HCT116 (cell line): Measurements from ENCODE around the gene FAF2. TPM values are rescaled to one million over a fixed set of nuclear protein-coding genes. Genes with fewer than 3 reads are reported as not detected.

Experiments
- ATAC-seq: fragments of 200-7000 bp; cut with Tn5 transposase; 2 replicates; pipeline ENCODE4 v1.9.1; 2020; ENCODE audit warnings: mild to moderate bottlenecking, moderate library complexity
- BruUV-seq: library from RNA; stranded (reverse); fragments of 400-500 nt; replicated peaks from 2 replicates; lab custom pipeline; 2021; lab: Mats Ljungman, UMichigan
- CTCF ChIA-PET: fragments of 300-600 bp; sonication (Branson Sonifier 250); formaldehyde crosslinking; loops from one replicate; lab custom pipeline; 2021; ENCODE audit warnings: antibody characterized with exemption; lab: Charles Lee
- POLR2A ChIA-PET: fragments of 300-600, 350-600 bp; sonication (Branson Sonifier 250); formaldehyde crosslinking; loops from one replicate; lab custom pipeline; 2021; ENCODE audit warnings: antibody characterized with exemption; lab: Charles Lee
- RAD21 ChIA-PET, 2 experiments: fragments of 300-600 bp; sonication (Branson Sonifier 250); formaldehyde crosslinking; loops; one replicate each; lab custom pipeline; 2023; ENCODE audit warnings: low total read pairs in 2 of 2; ENCODE audit not compliant: uncharacterized antibody in 2 of 2, unreplicated experiment in 2 of 2, low non-redundant PET in 1 of 2; lab: Charles Lee
- DNase-seq: peaks from one replicate; pipeline ENCODE4 v3.0.0-alpha.2; 2010; ENCODE audit warnings: low read depth, low spot score
- H2AFZ ChIP-seq: fragments of 200-600 bp; shearing (Covaris generic), sonication (generic); 2 replicates; pipeline ENCODE4 v1.6.1; 2017; ENCODE audit warnings: low read depth, mixed run types, mixed read lengths, antibody characterized with exemption, low read length; ENCODE audit not compliant: poor library complexity, severe bottlenecking
- H3K27ac ChIP-seq: 2 replicates; pipeline ENCODE4 v1.5.1; 2012; ENCODE audit warnings: low read depth, low read length
- H3K27me3 ChIP-seq: fragments of 200-600 bp; sonication (generic); 2 replicates; pipeline ENCODE4 v1.6.1; 2016; ENCODE audit warnings: mixed run types, low read length, mixed read lengths; ENCODE audit not compliant: insufficient read depth
- H3K36me3 ChIP-seq, 2 experiments: fragments of 200-500 bp in 1 of 2; fragments of 200-600 bp in 1 of 2; sonication (Bioruptor generic) in 1 of 2; sonication (generic) in 1 of 2; 2 replicates each; pipeline versions ENCODE4 v1.5.1 to v1.6.1; 2014 to 2016; ENCODE audit warnings: low read length in 2 of 2, inconsistent platforms in 1 of 2, mixed read lengths in 1 of 2, mixed run types in 1 of 2; ENCODE audit not compliant: insufficient read depth in 2 of 2, control insufficient read depth in 1 of 2
- H3K4me1 ChIP-seq, 2 experiments: fragments of 200-600 bp in 1 of 2; sonication (generic) in 1 of 2; 2 replicates each; pipeline versions ENCODE4 v1.5.1 to v1.6.1; 2012 to 2017; ENCODE audit warnings: low read length in 2 of 2, inconsistent platforms in 1 of 2, mild to moderate bottlenecking in 1 of 2, mixed read lengths in 1 of 2, mixed run types in 1 of 2, moderate library complexity in 1 of 2; ENCODE audit not compliant: insufficient read depth in 2 of 2, control insufficient read depth in 1 of 2
- H3K4me2 ChIP-seq: fragments of 200-600 bp; sonication (generic); 2 replicates; pipeline ENCODE4 v1.6.1; 2017; ENCODE audit warnings: mixed run types, low read length, mixed read lengths
- H3K4me3 ChIP-seq, 2 experiments: fragments of 200-600 bp in 1 of 2; sonication (generic) in 1 of 2; replicated peaks in 1 of 2; 2 replicates each; pipeline ENCODE4 v1.5.1; 2011 to 2016; ENCODE audit warnings: low read length in 2 of 2, control low read depth in 1 of 2, low read depth in 1 of 2, mild to moderate bottlenecking in 1 of 2, mixed read lengths in 1 of 2, mixed run types in 1 of 2
- H3K79me2 ChIP-seq: fragments of 200-600 bp; sonication (generic); 2 replicates; pipeline ENCODE4 v1.6.1; 2017; ENCODE audit warnings: mild to moderate bottlenecking, mixed run types, low read length, moderate library complexity, mixed read lengths; ENCODE audit not compliant: insufficient read depth
- H3K9ac ChIP-seq: fragments of 200-600 bp; sonication (generic); 2 replicates; pipeline ENCODE4 v1.6.1; 2016; ENCODE audit warnings: low read length, mixed read lengths
- H3K9me2 ChIP-seq: fragments of 200-600 bp; sonication (generic), shearing (Covaris generic); 2 replicates; pipeline ENCODE4 v1.6.1; 2017; ENCODE audit warnings: mixed run types, mild to moderate bottlenecking, moderate library complexity; ENCODE audit not compliant: insufficient read depth
- H3K9me3 ChIP-seq, 2 experiments: fragments of 200-500 bp in 1 of 2; fragments of 200-600 bp in 1 of 2; sonication (Bioruptor generic) in 1 of 2; sonication (generic) in 1 of 2; 2 replicates each; pipeline ENCODE4 v1.6.1; 2014 to 2017; ENCODE audit warnings: low read length in 2 of 2, mixed read lengths in 2 of 2, inconsistent platforms in 1 of 2, low read depth in 1 of 2, mild to moderate bottlenecking in 1 of 2, mixed run types in 1 of 2, moderate library complexity in 1 of 2; ENCODE audit not compliant: control insufficient read depth in 1 of 2, insufficient read depth in 1 of 2
- H4K20me1 ChIP-seq: fragments of 200-600 bp; sonication (generic), shearing (Covaris generic); 2 replicates; pipeline ENCODE4 v1.6.1; 2017; ENCODE audit warnings: mixed run types, mild to moderate bottlenecking, moderate library complexity; ENCODE audit not compliant: insufficient read depth
- ATF3 ChIP-seq: IDR thresholded peaks from 2 replicates; pipeline ENCODE4 v1.6.1; 2012
- CBX3 ChIP-seq: IDR thresholded peaks from 2 replicates; pipeline ENCODE4 v1.6.1; 2012; ENCODE audit warnings: low read depth
- EGR1 ChIP-seq: IDR thresholded peaks from 2 replicates; pipeline ENCODE4 v1.6.1; 2012; ENCODE audit warnings: low read depth
- ELF1 ChIP-seq: IDR thresholded peaks from 2 replicates; pipeline ENCODE4 v1.6.1; 2012; ENCODE audit warnings: low read depth, borderline replicate concordance
- EZH2 ChIP-seq: fragments of 200-600 bp; sonication (generic); IDR thresholded peaks from 2 replicates; pipeline ENCODE4 v1.6.1; 2017; ENCODE audit warnings: antibody characterized with exemption, mixed run types
- FOSL1 ChIP-seq: IDR thresholded peaks from 2 replicates; pipeline ENCODE4 v1.6.1; 2012; ENCODE audit warnings: low read depth
- JUND ChIP-seq: IDR thresholded peaks from 2 replicates; pipeline ENCODE4 v1.6.1; 2012
- POLR2A ChIP-seq: IDR thresholded peaks from 2 replicates; pipeline ENCODE4 v1.7.0; 2011; ENCODE audit warnings: borderline replicate concordance; ENCODE audit not compliant: insufficient read depth, insufficient read length; ENCODE audit errors: extremely low read depth
- POLR2AphosphoS5 ChIP-seq: IDR thresholded peaks from 2 replicates; pipeline ENCODE4 v1.6.1; 2011; ENCODE audit warnings: mild to moderate bottlenecking, low read depth, low read length, moderate library complexity
- RAD21 ChIP-seq: IDR thresholded peaks from 2 replicates; pipeline ENCODE4 v1.6.1; 2012; ENCODE audit warnings: low read depth, mild to moderate bottlenecking
- SIN3A ChIP-seq: IDR thresholded peaks from 2 replicates; pipeline ENCODE4 v1.6.1; 2012; ENCODE audit warnings: low read depth
- TCF7L2 ChIP-seq: IDR thresholded peaks from 2 replicates; pipeline ENCODE4 v1.7.0; 2011; ENCODE audit warnings: borderline replicate concordance, inconsistent platforms; ENCODE audit not compliant: insufficient read depth, insufficient read length; ENCODE audit errors: extremely low read depth
- ZNF274 ChIP-seq: fragments of 200-500 bp; sonication (Bioruptor generic); IDR thresholded peaks from 2 replicates; pipeline ENCODE4 v1.6.1; 2014; ENCODE audit warnings: mild to moderate bottlenecking, low read depth, low read length, inconsistent platforms
- intact Hi-C: fragments of 100-400 bp; cut with micrococcal nuclease; formaldehyde crosslinking; loops from 2 replicates; pipeline ENCODE4 v1.10.0; 2022
- total RNA-seq: library from RNA; stranded (reverse); gene quantifications from one replicate; pipeline ENCODE4 v1.2.1, GENCODE V29; 2021; ENCODE audit not compliant: unreplicated experiment
- TF ChIP-seq, protein P1 (sequence below): IDR thresholded peaks from 2 replicates; pipeline ENCODE4 v1.6.1; 2012

FAF2 gene
- total RNA-seq, 1 experiment from 2014 or later: 51.9 TPM

DNA sequence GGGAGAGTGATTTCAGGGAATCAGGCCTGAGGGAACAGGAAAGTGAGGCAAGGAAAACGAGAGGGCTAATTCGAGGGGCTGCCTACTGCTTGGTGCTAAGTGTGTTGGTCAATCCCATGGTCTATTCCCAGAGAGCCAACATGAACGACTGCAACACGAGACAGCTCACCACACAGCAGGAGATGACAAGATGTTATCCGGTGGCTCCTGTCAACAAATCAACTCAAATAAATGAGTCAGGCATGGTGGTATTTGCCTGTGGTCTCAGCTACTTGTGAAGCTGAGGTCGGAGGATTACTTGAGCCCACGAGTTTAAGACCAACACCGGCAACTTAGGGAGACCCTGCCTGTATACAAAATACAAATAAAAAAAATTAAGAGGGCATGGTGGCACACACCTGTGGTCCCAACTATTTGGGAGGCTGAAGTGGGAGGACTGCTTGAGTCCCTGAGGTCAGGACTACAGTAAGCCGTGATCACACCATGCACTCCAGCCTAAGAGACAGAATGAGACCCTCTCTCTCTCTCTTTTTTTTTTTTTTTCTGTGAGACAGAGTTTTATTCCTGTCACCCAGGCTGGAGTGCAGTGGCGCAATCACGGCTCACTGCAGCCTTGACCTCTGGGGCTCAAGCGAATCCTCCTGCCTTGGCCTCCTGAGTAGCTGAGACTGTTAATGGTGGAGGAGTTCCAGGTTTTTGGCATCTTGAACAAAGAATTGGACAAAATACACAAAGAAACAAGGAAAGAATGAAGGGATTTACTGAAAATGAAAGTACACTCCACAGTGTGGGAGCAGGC is 9.0 kb upstream of the FAF2 start (continued):
- TF ChIP-seq RAD21: no peak
- no peak for TF ChIP-seq ZNF274
- no peak for TF ChIP-seq EZH2
- TF ChIP-seq FOSL1: no peak
- no peak for TF ChIP-seq JUND
- TF ChIP-seq CBX3: no peak
- no peak for TF ChIP-seq POLR2AphosphoS5
- no peak for TF ChIP-seq TCF7L2
- TF ChIP-seq, protein P1, sequence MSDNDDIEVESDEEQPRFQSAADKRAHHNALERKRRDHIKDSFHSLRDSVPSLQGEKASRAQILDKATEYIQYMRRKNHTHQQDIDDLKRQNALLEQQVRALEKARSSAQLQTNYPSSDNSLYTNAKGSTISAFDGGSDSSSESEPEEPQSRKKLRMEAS: no peak

GRCh38 chr5:176440927-176441706 is 7.1 kb upstream of the FAF2 start:
- Histone ChIP-seq H3K27me3 (no peaks in the 10 kb centered on the region), H3K4me3 (no peak overlapping the region), H3K9ac (no peak overlapping the region), H3K79me2 (no peaks in the 10 kb centered on the region), H4K20me1 (no peaks in the 10 kb centered on the region), H2AFZ (peak overlapping the region; percentile 16), H3K4me2 (no peak overlapping the region), H3K36me3 (no peaks in the 10 kb centered on the region), H3K9me3 (no peaks in the 10 kb centered on the region), H3K4me1 (peaks cover 0 to 7% of the 10 kb centered on the region in 2 experiments; a peak in 2 of 4 replicates), H3K9me2 (no peaks in the 10 kb centered on the region), H3K27ac (no peak overlapping the region)
- no TSS peak for BruUV-seq
- DNase-seq (no peak), ATAC-seq (0 out of 2 replicates have a peak, but pooled peaks have one; percentile 47)
- TF ChIP-seq SIN3A (no peak), ZNF274 (no peak), POLR2A (no peak), JUND (no peak), CBX3 (no peak), EGR1 (no peak), ELF1 (no peak), ATF3 (no peak), RAD21 (no peak), TCF7L2 (no peak)
- ChIA-PET POLR2A (no interaction called here), RAD21 (no interaction called here), CTCF (no interaction called here)
- intact Hi-C loops: no loop called here
